Measurements from ENCODE around the gene SLC12A7. TPM values are rescaled to one million over a fixed set of nuclear protein-coding genes. Genes with fewer than 3 reads are reported as not detected.
"Not testable (repeated sequence)": the region's sequence is repeated elsewhere in the genome, so short reads cannot be mapped to it uniquely, and the experiment has no call there.

Gene SLC12A7
- total RNA-seq, result 4.4 TPM

- DNase-seq, result no peak
These were observed at the start of gene SLC12A7 for GRCh38 chr5:1111727-1112289. TSS of gene SLC12A7 (minus strand) at chr5:1112063. CDS start at chr5:1111991, 72 bp downstream.

- DNase-seq, result no peak
These were observed 49.4 kb upstream of the SLC12A7 start for GRCh38 chr5:1161108-1161832.

DNA sequence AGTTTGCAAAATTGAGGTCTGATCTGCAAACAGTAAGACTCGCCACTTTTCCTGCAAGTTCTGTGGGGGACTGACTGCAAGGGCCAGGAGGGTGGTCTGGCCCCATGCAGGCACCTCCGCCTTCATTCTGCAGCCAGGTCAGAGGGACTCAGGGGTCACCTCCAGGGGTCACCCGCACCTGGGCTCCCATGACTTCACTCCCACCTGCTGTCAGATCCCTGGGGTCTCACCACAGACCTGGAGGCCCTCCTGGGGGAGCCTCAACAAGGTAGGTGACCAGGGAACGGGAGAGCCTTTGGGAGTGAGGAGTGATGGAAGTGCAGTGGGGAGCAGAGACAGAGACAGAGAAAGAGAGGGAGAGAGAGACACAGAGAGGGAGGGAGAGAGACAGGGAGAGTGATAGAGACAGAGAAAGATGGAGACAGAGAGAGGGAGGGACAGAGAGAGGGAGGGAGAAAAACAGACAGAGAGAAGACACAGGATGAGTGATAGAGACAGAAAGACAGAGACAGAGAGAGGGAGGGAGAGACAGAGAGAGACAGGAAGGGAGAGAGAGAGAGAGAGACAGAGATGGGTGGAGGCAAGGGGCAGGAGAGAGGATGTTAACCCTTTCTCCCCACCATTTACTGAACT lies 48.0 kb upstream of the SLC12A7 start:
- no peak for DNase-seq

GRCh38 chr5:1159341-1159675 lies 47.4 kb upstream of the SLC12A7 start:
- DNase-seq, result no peak

DNA sequence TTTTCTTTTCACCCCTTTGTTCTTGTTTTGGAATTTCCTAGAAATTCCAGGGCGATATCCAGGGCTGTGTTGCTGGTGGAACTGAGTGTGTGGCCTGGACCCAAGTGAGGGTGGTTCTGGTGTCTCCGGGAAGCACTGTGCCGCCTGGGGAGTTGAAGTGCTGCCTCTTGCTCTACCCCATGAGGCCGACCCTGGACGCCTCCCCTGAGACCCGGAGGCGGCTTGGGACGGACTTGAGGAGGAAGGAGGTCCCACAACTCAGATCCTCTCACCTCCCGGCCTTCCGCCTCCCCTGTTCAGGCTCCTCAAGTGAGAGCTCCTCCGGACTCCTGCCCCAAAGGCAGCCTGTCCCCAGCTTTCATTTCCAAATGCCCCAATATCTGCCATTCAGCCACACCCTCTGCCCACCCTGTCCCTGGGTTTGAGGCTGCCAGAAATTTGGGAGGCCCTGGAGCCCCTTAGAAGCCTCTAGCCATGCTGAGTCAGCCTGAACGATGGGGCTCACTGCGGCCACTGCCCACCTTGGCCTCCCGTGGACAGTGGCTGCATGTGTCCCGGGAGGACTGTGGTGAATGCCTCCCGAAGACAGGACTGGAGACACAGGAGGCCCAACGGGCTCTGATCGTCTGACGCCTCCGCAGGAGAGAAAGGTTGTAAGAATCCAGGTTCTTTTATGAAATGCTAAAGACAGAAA lies 46.9 kb upstream of the SLC12A7 start:
- no peak for DNase-seq

GRCh38 chr5:1157461-1157986 lies 45.7 kb upstream of the SLC12A7 start:
- DNase-seq, result not testable (repeated sequence)

DNA sequence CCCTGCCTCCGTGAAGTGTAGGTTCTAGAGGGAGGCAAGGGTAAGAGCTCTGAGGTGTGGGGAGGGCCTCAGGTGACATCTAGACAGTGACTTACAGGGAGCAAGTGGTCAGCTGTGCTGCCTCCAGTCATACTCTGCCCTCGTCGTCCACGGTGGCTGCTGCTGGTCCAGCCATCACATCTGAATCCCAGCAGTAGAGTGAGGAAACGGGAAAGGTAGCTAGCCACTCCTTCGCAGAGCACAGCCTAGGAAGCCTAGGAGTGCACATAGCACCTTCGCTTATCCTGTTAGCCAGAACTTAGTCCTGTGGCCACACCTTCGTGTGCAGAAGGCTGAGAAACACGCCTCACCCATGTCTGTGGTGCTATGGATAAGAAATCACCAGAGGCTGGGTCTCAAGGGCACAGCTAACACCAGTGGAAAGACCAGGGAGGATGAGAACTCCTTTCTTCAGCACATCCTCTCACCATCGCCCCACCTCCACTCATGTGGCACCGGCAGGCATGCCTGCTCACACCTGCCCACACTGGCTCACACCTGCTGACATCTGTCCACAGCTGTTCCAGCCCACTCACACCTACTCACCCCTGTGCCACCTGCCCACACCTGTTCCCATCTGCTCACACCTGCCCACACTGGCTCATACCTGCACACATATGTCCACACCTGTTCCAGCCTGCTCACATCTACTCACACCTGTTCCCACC lies 45.0 kb upstream of the SLC12A7 start:
- DNase-seq, result no peak

DNA sequence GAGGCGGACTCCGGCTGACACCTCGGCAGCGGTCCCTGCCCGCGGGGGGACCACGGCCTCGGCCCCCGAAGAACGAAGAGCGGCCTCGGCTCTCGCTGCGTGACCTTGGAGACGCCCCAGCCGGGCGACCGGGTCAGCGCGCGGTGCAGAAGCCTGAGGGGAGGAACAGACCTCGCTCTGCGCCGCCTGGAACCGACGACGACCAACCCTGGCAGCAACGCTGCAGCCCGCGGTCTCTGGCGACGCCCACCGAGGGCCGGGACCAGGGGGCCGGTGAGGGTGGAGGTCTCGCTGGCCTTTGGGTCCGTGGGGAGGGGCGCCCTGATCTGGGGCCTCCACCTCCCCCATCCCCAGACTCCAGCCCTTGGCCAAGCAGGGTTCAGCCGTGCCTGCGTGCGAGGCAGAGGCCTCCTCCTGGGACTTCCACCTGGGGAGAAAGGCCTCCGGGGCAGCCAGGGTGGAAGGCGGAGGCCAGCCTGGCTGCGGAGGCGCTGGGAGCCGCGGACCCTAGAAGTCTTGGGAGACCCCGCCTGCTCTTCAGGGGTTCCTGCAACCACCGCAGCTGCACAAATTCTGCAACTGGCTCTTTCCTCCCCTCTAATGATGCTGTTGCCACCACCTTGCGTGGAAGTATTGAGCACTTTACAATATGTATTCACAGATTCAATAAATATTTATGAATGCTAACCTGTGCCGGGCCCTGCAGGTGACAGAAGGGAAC lies 44.3 kb upstream of the SLC12A7 start:
- DNase-seq, result no peak

DNA sequence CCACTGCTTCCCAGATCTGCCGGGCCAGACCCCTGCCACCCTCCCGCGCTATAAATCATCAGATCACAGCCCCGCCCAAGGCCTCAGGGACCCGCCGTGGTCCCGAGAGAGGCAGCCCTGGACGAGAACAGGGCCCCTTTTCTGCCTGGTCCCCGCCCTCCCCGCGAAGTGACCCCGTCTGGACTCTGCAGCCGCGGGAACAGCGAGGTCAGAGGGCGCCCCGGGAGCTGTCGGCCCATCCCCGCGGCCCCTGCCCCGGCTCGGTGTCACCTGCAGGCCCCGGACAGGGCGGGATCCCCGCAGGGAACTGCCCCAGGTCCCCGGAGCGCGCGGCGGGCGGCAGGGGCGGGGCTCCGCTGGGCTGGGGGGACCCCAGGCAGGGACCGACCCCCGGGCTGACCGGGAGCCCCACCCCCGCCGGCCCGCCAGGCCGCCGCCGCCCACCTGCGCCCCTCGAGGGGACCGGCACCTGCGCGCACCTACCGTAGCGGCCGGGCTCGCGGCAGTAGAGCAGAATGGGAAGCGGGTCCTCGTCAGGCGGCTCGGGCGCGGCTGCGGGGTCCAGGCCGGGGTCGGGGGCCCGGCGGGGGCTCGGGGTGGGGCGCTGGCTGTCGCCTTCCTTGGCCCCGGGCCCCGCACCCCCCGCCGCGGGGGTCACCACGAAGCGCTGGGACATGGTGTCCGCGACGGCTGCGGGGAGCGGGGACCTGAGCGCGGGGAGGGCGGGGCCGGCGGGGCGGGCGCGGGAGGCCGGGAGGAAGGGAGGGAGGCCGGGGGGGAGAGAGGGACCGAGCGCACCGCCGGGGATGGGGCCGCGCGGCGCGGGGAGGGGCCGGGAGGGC lies 43.5 kb upstream of the SLC12A7 start:
- DNase-seq, result no peak

DNA sequence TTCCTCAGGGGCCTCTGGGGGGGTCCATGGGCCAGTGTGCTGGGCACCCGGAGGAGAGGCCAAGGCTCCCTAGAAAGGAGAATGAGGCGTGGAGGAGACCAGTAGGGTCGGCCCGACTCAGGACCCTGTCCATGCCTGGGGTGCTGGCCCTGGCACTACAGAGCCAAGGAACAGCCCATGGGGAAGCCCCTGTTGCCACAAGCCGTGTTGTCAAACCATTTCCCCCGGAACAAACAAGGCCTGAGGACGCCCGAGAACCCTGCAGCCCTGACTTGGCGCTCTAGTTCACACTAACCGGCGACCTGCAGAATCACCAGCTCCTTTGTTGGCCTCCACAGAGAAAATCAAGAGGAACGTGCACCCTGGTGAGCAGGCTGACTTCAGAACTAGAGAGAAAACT lies 41.6 kb upstream of the SLC12A7 start:
- DNase-seq, result no peak

- DNase-seq, result no peak
These were observed 41.0 kb upstream of the SLC12A7 start for GRCh38 chr5:1152771-1153282.

GRCh38 chr5:1152156-1152555 lies 40.3 kb upstream of the SLC12A7 start:
- no peak for DNase-seq

DNA sequence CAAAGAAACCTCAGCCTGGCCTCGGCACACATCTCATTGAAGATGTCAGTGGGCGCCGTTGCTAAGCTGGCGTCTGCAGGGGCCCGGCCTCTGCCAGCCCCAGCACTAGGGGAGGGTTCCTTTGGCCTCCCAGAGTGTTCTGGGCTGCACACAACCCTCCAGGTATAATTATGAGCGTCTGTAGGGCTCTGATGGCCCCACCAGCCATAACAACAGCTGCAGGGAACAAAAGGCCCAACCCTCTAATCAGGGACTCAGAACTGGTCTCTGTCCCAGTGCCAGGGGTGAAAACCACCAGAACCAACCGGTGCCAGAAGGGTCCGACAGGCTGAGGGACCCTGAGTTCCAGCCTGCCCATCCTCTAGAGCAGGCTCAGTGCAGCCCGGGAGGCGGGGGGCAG lies 39.5 kb upstream of the SLC12A7 start:
- no peak for DNase-seq

GRCh38 chr5:1150866-1151265 lies 39.0 kb upstream of the SLC12A7 start:
- no peak for DNase-seq

DNA sequence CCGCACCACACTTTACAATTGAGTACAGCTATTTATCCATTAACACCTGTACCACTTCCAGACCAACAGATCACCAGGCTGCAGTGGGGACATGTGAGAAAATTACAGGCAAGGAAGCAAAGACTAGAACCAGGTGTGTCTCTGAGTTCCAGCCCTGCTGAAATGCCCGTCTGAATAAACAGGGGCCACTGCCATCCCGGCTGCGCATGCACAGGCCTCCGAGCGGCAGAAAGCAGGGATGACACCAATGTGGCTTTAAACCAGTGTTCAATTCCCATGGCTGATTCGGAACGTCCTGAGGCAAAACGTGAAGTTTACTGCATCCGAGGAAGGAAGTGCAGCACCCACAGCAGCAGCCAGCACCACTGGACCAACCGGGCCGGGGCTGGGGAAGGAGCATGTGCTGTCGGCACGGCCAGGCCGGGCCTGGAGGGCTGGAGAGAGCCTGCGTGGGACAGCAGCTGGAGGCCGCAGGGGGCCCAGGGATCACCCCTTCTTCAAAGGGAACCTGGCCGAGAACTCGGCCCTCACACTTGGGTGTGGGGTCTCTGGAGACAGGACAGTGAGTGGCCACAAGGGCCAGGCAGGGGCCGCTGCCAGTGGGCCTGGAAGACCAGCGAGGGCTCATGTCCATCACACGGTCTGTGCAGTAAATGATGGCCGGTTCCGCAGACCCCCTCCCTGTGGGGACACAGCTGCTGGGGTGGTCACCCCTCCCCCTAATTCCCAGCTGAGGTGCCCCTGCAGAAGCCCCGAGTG lies 33.0 kb upstream of the SLC12A7 start:
- no peak for DNase-seq

DNA sequence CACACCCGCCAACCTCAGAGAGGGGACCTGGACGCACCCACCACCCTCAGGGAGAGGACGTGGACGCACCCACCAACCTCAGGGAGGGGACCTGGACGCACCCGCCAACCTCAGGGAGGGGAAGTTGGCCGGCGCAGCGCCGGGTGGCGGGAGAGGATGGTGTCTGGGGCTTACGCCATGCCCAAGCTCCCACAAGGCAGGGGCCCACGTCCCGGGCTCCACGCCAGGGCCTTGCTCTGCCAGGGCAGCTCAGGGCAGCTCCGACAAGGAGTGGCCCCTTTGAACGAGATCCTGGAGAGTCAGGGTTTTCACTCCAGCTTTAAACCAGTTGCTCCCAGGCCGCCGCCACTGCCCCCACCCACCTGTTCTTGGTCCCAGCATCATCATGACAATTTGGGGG lies 32.2 kb upstream of the SLC12A7 start:
- no peak for DNase-seq

DNA sequence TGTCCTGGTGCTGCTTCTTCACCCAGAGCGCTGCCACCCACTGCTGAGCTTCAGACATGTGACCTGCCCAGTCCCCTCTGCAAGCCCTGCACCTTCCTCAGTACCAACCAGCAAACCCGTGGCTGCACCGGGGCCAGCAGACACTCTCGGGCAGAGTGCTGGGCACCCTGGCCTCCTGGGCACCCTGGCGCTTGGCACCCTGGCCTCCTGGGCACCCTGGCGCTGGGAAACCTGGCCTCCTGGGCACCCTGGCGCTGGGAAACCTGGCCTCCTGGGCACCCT lies 31.7 kb upstream of the SLC12A7 start:
- DNase-seq, result no peak

DNA sequence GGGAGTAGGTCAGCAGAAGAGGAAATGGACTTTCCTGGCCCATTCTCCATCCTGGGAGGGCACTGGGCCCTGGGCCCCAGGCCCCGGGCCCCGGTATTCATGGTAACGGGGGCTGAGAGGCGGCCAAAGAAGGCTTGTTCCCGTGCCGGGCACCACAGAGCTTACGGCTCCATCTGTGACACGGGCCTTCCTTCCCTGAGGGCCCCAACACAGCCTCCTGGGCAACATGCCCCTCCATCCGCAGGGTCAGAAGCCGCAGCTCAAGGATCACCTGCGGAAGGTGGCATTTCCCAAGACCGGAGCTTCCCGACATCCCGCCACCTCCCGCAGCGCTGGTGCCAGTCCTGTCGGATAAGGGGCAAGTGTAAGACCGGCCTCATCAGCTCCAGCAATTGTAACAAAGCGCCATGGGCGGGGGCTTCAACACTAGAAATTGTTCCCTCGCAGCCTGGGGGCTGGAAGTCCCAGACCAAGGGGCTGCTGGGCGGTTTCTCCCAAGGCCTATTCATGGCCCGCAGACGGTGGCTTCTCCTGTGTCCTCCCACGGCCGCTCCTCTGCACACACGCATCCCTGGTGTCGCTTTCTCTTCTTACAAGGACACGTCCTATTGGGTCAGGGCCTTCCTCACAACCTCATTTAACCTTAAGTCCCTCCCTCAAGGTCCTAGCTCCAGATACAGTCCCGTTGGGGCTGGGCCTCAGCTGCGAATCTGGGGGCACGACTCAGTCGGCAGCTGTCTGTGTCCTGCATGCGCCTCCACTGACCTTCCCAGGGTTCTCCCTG lies 31.2 kb upstream of the SLC12A7 start:
- DNase-seq, result no peak

DNA sequence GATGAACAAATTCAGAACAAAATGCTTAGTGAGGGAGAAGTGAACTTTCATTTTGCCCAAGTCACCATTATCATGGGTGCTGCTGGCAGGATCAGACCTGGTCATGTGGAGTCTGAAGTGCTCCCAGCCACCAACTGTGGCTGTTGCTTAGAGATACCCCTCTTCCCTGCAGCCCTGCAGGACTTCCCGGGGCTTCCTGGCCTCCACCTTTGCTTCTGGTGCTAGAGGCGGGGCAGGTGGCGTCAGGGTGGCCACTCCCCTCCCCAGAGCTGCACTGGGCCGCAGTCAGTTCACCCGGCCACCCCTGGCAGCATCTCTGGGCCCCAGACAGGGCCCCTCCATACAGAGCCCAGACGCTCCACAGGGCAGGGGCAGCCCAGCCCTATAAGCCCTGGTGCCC lies 30.0 kb upstream of the SLC12A7 start:
- DNase-seq, result no peak

Data from occipital lobe (tissue), 2 donors.